Kidney (tissue), 14 donors: ENCODE measurements around the gene MYRFL. TPM values are rescaled to one million over a fixed set of nuclear protein-coding genes. Genes with fewer than 3 reads are reported as not detected.

Experiments used
- DNase-seq, 5 donors: peaks; one replicate each; pipeline ENCODE4 v3.0.0-alpha.2; 2013 to 2020
- FAIRE-seq: peaks from 2 replicates; lab custom pipeline; 2012; peaks lifted over from hg19 to GRCh38; lab: Jason Lieb, UNC
- H3K27ac ChIP-seq, 2 donors: one replicate each; pipeline ENCODE4 v1.7.0; 2013; ENCODE audit warnings: low read depth in 2 of 2, low read length in 2 of 2, inconsistent platforms in 1 of 2
- H3K27me3 ChIP-seq: one replicate; pipeline ENCODE4 v1.7.1; 2013; ENCODE audit warnings: low read length, inconsistent platforms; ENCODE audit not compliant: control insufficient read depth, insufficient read depth
- H3K36me3 ChIP-seq, 3 donors: one replicate each; pipeline versions ENCODE4 v1.7.0 to v1.7.1; 2013; ENCODE audit warnings: low read length in 3 of 3, control low read depth in 1 of 3, inconsistent platforms in 1 of 3; ENCODE audit not compliant: insufficient read depth in 3 of 3, control insufficient read depth in 2 of 3
- H3K4me1 ChIP-seq, 3 donors: one replicate each; pipeline versions ENCODE4 v1.7.0 to v1.7.1; 2013; ENCODE audit warnings: low read length in 3 of 3, inconsistent platforms in 1 of 3, low read depth in 1 of 3; ENCODE audit not compliant: control insufficient read depth in 2 of 3, insufficient read depth in 2 of 3
- H3K4me3 ChIP-seq, 3 donors: one replicate each; pipeline versions ENCODE4 v1.7.0 to v1.8.1; 2013; ENCODE audit warnings: low read length in 3 of 3, control low read depth in 1 of 3, inconsistent platforms in 1 of 3
- H3K9ac ChIP-seq, 3 donors: one replicate each; pipeline versions ENCODE4 v1.7.0 to v1.7.1; 2013; ENCODE audit warnings: low read length in 3 of 3, control low read depth in 1 of 3, inconsistent platforms in 1 of 3
- H3K9me3 ChIP-seq, 3 donors: one replicate each; pipeline versions ENCODE4 v1.7.0 to v1.7.1; 2013; ENCODE audit warnings: low read length in 3 of 3, control low read depth in 1 of 3, inconsistent platforms in 1 of 3; ENCODE audit not compliant: control insufficient read depth in 2 of 3, insufficient read depth in 1 of 3
- intact Hi-C: fragments of 100-400 bp; cut with DNase I; formaldehyde crosslinking; loops from one replicate; pipeline ENCODE4 v1.11.1; 2022
- polyA plus RNA-seq: library from polyadenylated mRNA; stranded (reverse); fragments of 350-450 nt; fragmentation: Illumina TruSeq; extraction: RNeasy Lipid Tissue Mini Kit (QIAGEN cat#74804); gene quantifications from one replicate; pipeline ENCODE4 v1.2.3, GENCODE V29; 2014; ENCODE audit warnings: low read depth, low replicate concordance; ENCODE audit not compliant: insufficient read depth
- total RNA-seq: library from RNA; stranded (reverse); fragmentation: NEBNext Ultra II Directional; extraction: Animal tissue kit (Norgen Biotek cat#: 25700); gene quantifications from one replicate; pipeline ENCODE4 v1.2.1, GENCODE V29; 2021
- TF ChIP-seq, protein P1 (sequence below): IDR thresholded peaks from 3 replicates; pipeline ENCODE4 v1.5.1; 2012; ENCODE audit warnings: mild to moderate bottlenecking, moderate library complexity, borderline replicate concordance; ENCODE audit not compliant: insufficient read depth; ENCODE audit errors: extremely low read depth
- donor health status: control.
- donor health status: control.
- donor health status: control.
- donor health status: control.
- donor health status: control.
- donor health status: DM: yes; HTN: yes; CAD: no.
- donor health status: Normal renal cell carcinoma (clear cell type).

Gene MYRFL
- total and polyA plus RNA-seq, 2 donors from 2014 or later: 0.82 to 1.6 TPM

DNA sequence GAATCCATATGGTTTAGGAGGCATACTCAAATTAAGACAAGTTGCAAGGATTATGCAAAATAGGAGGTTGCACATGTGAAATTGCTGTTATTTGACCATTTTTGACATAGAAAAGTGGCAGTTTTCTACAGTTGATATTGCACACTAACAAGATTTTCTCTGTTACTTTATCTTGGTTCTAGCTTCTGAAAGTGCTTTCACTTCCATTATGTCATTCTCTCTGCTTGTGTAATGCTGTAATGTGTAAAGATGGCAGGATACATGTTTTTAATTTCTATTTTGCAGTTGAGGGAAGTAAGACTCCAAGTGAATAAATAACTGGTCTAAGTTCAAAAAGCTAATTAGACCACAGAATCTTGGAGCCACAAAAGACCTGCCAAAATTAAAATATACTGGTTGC lies 60.6 kb downstream of the MYRFL start:
- no peak for DNase-seq
- peaks cover 0 to 6% (median 6%) of the 10 kb centered on the region in 3 donors for H3K4me1 ChIP-seq

DNA sequence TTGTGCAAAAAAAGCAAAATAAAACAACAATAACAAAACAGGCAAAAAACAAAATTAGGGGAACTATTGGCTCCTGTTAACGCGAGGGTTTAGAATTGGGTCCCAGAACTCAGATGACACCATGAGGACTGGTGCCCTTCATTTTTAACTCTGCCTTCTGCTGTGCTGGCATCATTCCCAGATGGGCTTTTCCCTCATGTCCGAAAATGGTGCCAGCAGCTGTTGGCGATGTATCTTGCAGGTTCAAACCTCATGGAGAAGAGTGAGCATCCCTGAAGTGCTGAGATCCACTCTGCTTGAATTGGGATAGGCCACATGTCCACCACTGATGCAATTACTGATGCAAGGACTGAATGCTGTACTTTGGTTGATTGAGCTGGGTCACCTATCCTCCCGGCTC lies 61.1 kb downstream of the MYRFL start:
- intact Hi-C loops: loop anchor here (10.0 kb wide), 1 partner anchor 849 kb away; no protein-coding TSS in a partner anchor
- no peak for FAIRE-seq
- no peak overlapping the region for H3K9ac ChIP-seq
- peaks cover 0 to 2% (median 0%) of the 10 kb centered on the region in 3 donors for H3K36me3 ChIP-seq
- peaks cover 0 to 6% (median 6%) of the 10 kb centered on the region in 3 donors for H3K4me1 ChIP-seq
- no peak for DNase-seq
- no peaks in the 10 kb centered on the region for H3K9me3 ChIP-seq
- H3K27ac ChIP-seq: no peak overlapping the region
- H3K4me3 ChIP-seq: no peak overlapping the region
- H3K27me3 ChIP-seq: no peaks in the 10 kb centered on the region
- TF ChIP-seq, protein P1, sequence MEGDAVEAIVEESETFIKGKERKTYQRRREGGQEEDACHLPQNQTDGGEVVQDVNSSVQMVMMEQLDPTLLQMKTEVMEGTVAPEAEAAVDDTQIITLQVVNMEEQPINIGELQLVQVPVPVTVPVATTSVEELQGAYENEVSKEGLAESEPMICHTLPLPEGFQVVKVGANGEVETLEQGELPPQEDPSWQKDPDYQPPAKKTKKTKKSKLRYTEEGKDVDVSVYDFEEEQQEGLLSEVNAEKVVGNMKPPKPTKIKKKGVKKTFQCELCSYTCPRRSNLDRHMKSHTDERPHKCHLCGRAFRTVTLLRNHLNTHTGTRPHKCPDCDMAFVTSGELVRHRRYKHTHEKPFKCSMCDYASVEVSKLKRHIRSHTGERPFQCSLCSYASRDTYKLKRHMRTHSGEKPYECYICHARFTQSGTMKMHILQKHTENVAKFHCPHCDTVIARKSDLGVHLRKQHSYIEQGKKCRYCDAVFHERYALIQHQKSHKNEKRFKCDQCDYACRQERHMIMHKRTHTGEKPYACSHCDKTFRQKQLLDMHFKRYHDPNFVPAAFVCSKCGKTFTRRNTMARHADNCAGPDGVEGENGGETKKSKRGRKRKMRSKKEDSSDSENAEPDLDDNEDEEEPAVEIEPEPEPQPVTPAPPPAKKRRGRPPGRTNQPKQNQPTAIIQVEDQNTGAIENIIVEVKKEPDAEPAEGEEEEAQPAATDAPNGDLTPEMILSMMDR: no peak

More for the DNA sequence above, 60.6 kb downstream of the MYRFL start:
- Histone ChIP-seq H3K9me3 (no peaks in the 10 kb centered on the region), H3K27ac (no peak overlapping the region), H3K4me3 (no peak overlapping the region), H3K36me3 (peaks cover 0 to 2% (median 0%) of the 10 kb centered on the region in 3 donors), H3K27me3 (no peaks in the 10 kb centered on the region), H3K9ac (no peak overlapping the region)
- FAIRE-seq: no peak
- intact Hi-C loops: loop anchor here (10.0 kb wide), 1 partner anchor 849 kb away; no protein-coding TSS in a partner anchor
- TF ChIP-seq, protein P1: no peak

DNA sequence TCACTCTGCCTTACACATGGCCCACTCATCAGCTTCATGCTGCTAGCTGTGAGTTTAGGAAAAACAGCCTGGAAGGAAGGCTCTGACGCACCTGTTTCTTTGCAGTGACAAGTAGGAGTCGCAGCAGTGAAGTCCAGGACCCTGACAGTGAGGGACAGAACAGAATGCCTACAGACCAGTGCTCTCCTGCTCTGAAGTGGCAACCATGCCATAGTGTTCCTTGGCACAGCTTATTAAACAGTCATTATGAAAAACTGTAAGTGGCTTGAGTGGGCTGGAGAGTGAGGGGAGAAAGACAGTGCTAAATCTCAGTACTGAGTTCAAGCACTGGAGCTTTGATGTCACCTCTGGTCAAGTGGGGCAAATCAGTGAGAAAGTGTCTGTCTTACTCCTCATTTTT lies 61.7 kb downstream of the MYRFL start:
- DNase-seq: no peak
- FAIRE-seq: no peak
- TF ChIP-seq, protein P1: no peak
- H3K4me3 ChIP-seq: no peak overlapping the region
- no peak overlapping the region for H3K27ac ChIP-seq
- H3K4me1 ChIP-seq: peaks cover 0 to 6% (median 6%) of the 10 kb centered on the region in 3 donors
- no peaks in the 10 kb centered on the region for H3K9me3 ChIP-seq
- intact Hi-C loops: loop anchor here (10.0 kb wide), 1 partner anchor 848 kb away; no protein-coding TSS in a partner anchor
- H3K36me3 ChIP-seq: peaks cover 0 to 2% (median 0%) of the 10 kb centered on the region in 3 donors
- H3K9ac ChIP-seq: no peak overlapping the region
- no peaks in the 10 kb centered on the region for H3K27me3 ChIP-seq
